Measurements from ENCODE around the gene HUS1.
"Not testable (repeated sequence)": the region's sequence is repeated elsewhere in the genome, so short reads cannot be mapped to it uniquely, and the experiment has no call there.

Gene HUS1

DNA sequence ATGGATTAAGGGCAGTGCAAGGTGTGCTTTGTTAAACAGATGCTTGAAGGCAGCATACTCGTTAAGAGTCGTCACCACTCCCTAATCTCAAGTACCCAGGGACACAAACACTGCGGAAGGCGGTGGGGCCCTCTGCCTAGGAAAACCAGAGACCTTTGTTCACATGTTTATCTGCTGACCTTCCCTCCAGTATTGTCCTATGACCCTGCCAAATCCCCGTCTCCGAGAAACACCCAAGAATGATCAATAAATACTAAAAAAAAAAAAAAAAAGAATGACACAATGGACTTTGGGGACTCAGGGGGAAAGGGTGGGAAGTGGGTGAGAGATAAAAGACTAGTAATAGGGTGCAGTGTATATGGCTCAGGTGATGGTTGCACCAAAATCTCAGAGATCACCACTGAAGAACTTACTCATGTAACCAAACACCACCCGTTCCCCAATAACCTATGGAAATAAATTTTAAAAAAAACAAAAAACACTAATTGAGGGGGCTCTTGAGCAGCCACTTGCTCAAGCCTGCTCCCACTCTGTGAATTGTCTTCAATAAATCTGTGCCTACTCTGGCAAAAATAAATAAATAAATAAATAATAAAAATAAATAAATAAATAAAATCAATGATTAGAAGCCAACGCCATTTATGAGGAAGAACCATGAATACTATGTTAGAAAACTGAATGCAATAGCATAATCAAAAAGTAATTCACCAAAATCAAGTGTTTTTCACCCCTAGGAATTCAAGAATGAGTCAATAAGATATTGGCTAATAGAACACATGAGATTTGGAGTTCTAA, 56.1 kb downstream of the HUS1 start:
- DNase-seq (ENCODE audit: low read depth): not testable (repeated sequence)

DNA sequence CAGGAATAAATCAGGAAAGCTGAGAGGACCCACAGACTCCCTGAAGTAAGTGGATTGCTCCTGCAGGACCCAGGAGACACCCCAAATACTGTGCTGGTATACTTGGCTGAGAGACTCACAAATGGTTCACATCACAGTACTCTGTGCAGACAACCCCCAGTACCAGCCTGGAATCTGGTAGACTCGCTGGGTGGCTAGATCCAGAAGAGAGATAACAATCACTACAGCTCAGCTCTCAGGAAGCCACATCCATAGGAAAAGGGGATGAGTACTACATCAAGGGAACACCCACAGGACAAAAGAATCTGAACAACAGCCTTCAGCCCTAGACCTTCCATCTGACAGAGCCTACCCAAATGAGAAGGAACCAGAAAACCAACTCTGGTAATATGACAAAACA, 62.9 kb downstream of the HUS1 start:
- peak; percentile 13 for DNase-seq (ENCODE audit: low read depth)

DNA sequence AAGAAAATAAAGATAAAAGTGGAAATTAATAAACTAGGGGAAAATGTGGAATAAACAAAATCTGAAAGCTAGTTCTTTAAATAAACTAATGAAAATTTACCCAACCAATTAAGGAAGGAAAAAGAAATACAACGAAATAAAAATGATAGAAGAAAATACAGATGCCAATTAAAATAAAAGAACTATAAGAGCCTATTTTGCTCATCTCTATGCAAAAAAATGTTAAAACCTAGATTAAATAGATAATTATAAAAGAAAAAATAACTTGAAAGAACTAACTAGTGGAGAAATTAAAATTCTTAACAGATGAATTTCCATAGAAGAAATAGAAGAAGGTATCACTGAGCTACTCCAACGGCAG, 63.8 kb downstream of the HUS1 start:
- no peak for DNase-seq (ENCODE audit: low read depth)

DNA sequence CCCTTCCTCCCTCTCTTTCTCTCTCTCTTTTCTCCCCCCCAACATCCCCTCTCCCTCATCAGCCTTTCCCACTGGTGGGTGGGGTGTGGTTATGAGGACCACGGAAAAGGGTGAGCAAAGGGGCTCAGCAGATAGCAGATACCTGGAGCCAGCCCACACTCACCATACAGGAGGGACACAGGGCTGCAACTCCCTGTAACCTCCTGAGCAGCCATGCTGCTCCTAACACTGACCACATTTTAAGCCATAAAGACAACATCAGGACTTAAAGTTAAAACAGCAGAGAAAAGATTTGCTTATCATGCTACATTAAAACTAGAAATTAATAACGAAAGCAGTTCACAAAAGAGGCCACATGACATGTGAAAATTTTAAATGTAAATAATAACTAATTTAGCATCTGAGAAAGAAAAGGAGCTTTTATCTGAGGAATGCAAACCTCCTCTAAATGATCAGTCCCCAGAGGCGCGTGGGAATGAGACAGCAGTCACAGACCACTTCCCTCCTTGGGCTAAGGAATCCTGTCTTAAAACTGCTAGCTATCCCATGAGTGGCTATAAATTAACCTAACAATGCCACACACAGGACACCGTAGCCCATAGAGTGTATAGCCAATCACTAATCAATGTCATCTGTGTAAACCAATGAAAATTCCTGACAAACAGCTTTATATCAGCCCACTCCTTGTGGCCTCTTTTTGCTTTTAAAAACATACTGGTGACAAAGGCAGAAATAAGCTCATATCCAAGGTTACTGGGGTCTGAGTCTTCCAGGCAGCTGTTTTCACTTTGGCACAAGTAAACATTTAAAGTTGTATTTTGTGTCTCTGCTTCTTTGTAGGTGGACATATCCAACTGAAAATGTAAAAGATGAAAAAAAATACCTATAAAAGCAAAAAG, 64.4 kb downstream of the HUS1 start:
- no peak for DNase-seq (ENCODE audit: low read depth)

Data from amniotic epithelial cell (primary cell).